HTERT RPE-1 (cell line): ENCODE results near the gene KLHDC8A.

Experiments used
- in situ Hi-C: fragments of 300-500 bp; cut with MboI; formaldehyde crosslinking; loops from 4 replicates; pipeline ENCODE4 v1.14.3; 2020; ENCODE audit warnings: low sequenced_read_pairs

Gene KLHDC8A

GRCh38 chr1:205345761-205346160 lies 11.0 kb downstream of the KLHDC8A start:
- in situ Hi-C loops: no loop called here

GRCh38 chr1:205344066-205344928 lies 12.4 kb downstream of the KLHDC8A start:
- in situ Hi-C loops: no loop called here

GRCh38 chr1:205343431-205344065 lies 13.2 kb downstream of the KLHDC8A start:
- in situ Hi-C loops: no loop called here

GRCh38 chr1:205342986-205343385 lies 13.7 kb downstream of the KLHDC8A start:
- in situ Hi-C loops: no loop called here

- in situ Hi-C loops: no loop called here
Measured at GRCh38 chr1:205340676-205341075, 16.0 kb downstream of the KLHDC8A start.

GRCh38 chr1:205339717-205340116 lies 17.0 kb downstream of the KLHDC8A start:
- in situ Hi-C loops: no loop called here

- in situ Hi-C loops: no loop called here
Measured at GRCh38 chr1:205339197-205339702, 17.5 kb downstream of the KLHDC8A start.

- in situ Hi-C loops: no loop called here
Measured at GRCh38 chr1:205338011-205338410, 18.7 kb downstream of the KLHDC8A start.

- in situ Hi-C loops: no loop called here
Measured at GRCh38 chr1:205337481-205337880, 19.2 kb downstream of the KLHDC8A start.

GRCh38 chr1:205335692-205336091 lies 21.0 kb downstream of the KLHDC8A start:
- in situ Hi-C loops: no loop called here

GRCh38 chr1:205332015-205332791 lies 24.5 kb downstream of the KLHDC8A start:
- in situ Hi-C loops: no loop called here

GRCh38 chr1:205330150-205330549 lies 26.6 kb downstream of the KLHDC8A start:
- in situ Hi-C loops: no loop called here

- in situ Hi-C loops: no loop called here
Measured at GRCh38 chr1:205329719-205330118, 27.0 kb downstream of the KLHDC8A start.

- in situ Hi-C loops: no loop called here
Measured at GRCh38 chr1:205328476-205328875, 28.2 kb downstream of the KLHDC8A start.

GRCh38 chr1:205326812-205327466 lies 29.8 kb downstream of the KLHDC8A start:
- in situ Hi-C loops: no loop called here

- in situ Hi-C loops: no loop called here
Measured at GRCh38 chr1:205325334-205325884, 31.3 kb downstream of the KLHDC8A start.

- in situ Hi-C loops: no loop called here
Measured at GRCh38 chr1:205324781-205325180, 31.9 kb downstream of the KLHDC8A start.

- in situ Hi-C loops: no loop called here
Measured at GRCh38 chr1:205323794-205324193, 32.9 kb downstream of the KLHDC8A start.

GRCh38 chr1:205321959-205322283 lies 34.8 kb downstream of the KLHDC8A start:
- in situ Hi-C loops: no loop called here

GRCh38 chr1:205321162-205321958 lies 35.4 kb downstream of the KLHDC8A start, which contains the start of gene NUAK2:
Gene NUAK2, minus strand, starts transcription at chr1:205321745. Its CDS starts 117 bp downstream, at chr1:205321628.
- in situ Hi-C loops: no loop called here
